GM12892 (cell line): ENCODE results near the gene DUXA. TPM values are rescaled to one million over a fixed set of nuclear protein-coding genes. Genes with fewer than 3 reads are reported as not detected.
A peak's percentile ranks its signal among the peaks of the same experiment; 100 is the strongest.
"Not testable (repeated sequence)": the region's sequence is repeated elsewhere in the genome, so short reads cannot be mapped to it uniquely, and the experiment has no call there.

Source experiments
- DNase-seq: peaks from one replicate; pipeline ENCODE4 v3.0.0; 2011; ENCODE audit not compliant: insufficient read length
- FAIRE-seq: peaks from 2 replicates; lab custom pipeline; 2011; peaks lifted over from hg19 to GRCh38; lab: Jason Lieb, UNC
- POLR2A ChIP-seq: IDR thresholded peaks from 2 replicates; pipeline ENCODE4 v1.6.1; 2011; ENCODE audit warnings: low read depth, low read length, control low read depth
- POLR2AphosphoS5 ChIP-seq: IDR thresholded peaks from 2 replicates; pipeline ENCODE4 v1.6.1; 2011; ENCODE audit warnings: low read depth, low read length, control low read depth
- TAF1 ChIP-seq: IDR thresholded peaks from 2 replicates; pipeline ENCODE4 v1.6.1; 2011; ENCODE audit warnings: low read depth, mild to moderate bottlenecking, control low read depth, low read length, borderline replicate concordance
- polyA plus RNA-seq: library from polyadenylated mRNA; unstranded; fragments of >200 nt; gene quantifications from one replicate; pipeline ENCODE4 v1.2.1, GENCODE V29; 2012; ENCODE audit warnings: missing spikeins, inconsistent platforms; ENCODE audit not compliant: missing spikeins

The DUXA gene
- polyA plus RNA-seq: not detected

DNA sequence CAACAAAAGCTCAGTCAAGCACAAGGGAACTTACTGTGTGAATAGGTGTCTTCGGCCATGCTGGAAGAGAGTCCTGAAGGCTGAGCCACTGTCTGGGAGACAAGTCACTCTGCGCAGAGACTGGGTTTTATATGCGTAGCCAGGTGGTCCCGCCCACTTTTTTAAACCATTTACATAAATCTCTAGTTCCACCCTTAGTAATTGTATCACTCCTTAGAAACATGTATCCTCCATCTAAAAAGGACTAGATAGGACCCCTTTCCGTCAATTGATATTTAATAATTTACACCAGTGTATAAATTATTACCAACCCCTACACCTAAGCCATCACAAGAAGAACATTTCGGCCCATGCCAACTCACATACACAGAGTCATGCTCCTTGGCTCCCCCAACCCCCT lies at the start of gene DUXA:
TSS of gene DUXA (minus strand) at position 101 of the 400 bp plus-strand sequence. CDS start at position 59, 42 bp downstream.
- no peak for DNase-seq
- no peak for FAIRE-seq
- TF ChIP-seq POLR2A: no peak
- no peak for TF ChIP-seq POLR2AphosphoS5
- no peak for TF ChIP-seq TAF1

DNA sequence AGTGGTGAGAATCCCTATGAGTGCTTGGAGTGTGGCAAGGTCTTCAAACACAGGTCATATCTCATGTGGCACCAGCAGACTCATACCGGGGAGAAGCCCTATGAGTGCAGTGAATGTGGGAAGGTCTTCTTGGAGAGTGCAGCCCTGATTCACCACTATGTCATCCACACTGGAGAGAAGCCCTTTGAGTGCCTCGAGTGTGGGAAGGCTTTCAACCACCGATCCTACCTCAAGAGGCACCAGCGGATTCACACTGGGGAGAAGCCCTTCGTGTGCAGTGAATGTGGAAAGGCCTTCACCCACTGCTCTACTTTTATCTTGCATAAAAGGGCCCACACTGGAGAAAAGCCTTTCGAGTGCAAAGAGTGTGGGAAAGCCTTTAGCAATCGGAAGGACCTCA lies 44.8 kb upstream of the DUXA start:
- FAIRE-seq (no peak), DNase-seq (no peak)
- TF ChIP-seq POLR2AphosphoS5: no peak
- no peak for TF ChIP-seq TAF1
- no peak for TF ChIP-seq POLR2A

DNA sequence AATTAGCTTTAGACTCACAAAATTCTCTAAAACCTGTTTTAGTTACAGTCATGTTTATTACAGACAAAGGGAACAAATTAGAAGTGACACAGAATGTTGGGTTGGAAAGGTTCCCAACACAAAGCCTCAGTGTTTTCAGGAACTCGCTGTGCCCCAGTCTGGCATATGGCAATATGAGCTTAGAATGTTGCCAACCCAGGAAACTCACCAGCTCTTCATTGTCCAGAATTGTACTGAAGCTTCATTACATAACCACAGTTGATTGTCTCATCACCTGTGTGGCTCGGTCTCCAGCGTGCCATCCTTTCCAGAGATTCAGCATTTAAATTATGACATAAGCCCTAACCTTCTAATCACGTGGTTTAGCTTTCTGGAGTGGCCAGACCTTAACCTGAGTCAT lies 43.1 kb upstream of the DUXA start:
- no peak for TF ChIP-seq POLR2A
- FAIRE-seq (no peak), DNase-seq (no peak)

DNA sequence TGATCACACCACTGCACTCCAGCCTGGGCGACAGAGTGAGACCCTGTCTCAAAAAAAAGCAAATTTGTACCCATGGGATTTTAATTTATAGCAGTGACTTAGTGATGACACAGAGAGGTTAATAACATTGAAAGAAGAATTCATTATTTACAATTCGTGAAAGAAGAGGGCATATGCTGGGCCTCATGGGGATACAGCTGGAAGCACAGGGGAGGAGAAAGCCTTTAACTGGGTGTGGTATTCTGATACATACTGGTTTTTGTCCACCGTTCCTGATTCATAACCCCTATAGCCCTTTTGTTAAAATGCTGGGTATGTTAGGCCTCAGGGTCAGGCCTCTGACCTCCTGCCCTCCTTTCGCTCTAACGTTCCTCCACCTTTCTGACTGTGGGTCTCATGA lies 34.9 kb upstream of the DUXA start:
- DNase-seq (no peak), FAIRE-seq (no peak)

DNA sequence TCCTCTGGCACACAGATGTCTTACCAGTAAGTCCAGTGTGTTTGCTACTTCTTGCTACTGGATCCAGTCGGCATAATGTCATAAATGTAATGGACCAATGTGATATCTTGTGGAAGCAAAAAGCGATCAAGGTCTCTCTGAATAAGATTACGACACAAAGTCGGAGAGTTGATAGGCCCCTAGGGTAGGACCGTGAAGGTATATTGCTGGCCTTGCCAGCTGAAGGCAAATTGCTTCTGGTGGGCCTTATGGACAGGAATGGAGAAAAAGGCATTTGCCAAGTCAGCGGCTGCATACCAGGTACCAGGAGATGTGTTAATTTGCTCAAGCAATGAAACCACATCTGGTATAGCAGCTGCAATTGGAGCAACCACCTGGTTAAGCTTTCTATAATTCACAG lies 30.6 kb upstream of the DUXA start:
- not testable (repeated sequence) for DNase-seq, FAIRE-seq

More for the DNA sequence above, 34.9 kb upstream of the DUXA start:
- TF ChIP-seq TAF1 (no peak), POLR2AphosphoS5 (no peak), POLR2A (no peak)

DNA sequence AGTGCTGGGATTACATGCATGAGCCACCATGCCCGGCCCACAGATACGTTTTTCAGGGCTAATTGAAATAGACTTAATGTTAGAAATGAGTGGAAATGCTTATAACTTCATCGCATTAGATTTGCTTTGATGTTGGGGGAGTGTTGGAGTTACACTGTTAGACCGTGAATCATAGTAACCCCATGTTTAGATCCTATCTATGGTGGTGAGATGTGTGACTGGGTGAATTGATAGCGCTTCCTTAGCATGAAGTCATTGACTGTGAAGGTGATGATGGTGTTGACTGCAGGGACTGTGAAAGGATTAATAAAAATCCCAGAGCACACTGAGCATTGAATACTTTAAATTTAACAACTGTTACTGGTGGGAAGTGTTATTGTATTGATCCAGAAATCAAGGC lies 25.7 kb upstream of the DUXA start:
- no peak for FAIRE-seq
- DNase-seq: no peak
- TF ChIP-seq POLR2AphosphoS5 (no peak), POLR2A (no peak), TAF1 (no peak)

DNA sequence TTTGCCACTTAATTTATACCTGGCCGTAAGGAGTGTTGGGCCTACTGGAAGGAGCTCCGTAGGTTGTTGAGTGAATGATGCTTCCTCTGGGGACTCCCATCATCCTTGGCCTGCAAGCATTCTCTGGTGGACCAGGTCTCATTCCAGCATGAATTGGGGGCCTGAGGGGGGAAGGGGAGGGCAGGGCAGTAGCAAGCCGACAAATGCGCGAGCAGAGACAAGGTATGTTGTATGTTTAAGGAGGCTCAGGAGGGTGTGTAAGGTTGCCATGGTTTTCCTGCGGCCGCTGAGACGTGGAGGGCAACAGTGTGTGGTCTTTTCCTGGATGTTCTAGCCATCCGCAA lies 24.8 kb upstream of the DUXA start:
- no peak for TF ChIP-seq POLR2AphosphoS5
- TF ChIP-seq POLR2A: no peak
- no peak for TF ChIP-seq TAF1
- no peak for FAIRE-seq

DNA sequence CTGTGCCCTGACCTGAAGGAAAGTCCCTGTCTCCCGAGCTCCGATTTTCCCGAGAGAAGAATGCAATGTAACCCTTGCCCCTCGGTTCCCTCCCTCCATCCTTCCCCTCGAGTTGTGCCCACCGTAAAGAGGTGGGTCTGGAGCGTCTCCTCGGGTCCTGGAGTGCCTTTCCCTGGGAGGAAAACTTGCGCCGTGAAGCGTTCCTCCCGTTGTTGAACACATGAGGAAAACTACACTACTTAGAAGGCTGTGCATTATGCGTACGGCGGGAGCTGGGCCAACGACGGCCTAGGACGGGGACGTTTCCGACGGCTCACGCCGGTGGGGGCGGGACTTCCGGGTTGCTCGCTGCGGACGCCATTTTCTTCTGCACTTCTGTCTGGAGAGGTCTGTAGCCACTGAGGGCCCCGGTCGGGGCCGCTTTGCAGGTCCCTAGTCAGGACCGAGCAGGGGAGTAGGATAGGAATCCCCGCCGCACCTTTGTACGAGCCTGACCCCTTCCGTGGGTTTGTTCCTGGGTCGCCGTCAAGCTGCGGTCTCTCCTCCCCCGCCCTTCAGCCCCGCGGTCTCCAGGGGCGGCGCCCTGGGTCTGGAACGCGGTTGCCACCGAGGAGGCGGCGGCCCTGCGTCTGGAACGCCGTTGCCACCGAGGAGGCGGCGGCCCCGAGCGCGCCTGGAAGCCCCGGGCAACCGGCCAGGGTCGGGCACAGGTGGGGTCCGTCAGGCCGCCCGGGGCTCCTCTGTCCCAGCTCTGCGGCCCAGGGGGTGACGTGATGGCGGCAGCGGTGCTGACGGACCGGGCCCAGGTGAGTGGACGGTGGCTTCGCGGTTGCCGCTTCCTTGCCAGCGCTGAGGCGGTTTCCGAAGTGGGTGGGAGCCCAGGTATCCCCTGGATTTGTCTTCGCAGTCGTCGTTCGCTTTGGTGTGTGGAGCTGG lies 24.1 kb upstream of the DUXA start, which contains the start of gene ZNF264:
TSS of gene ZNF264 (plus strand) at position 360 of the 936 bp plus-strand sequence. CDS start at position 774, 414 bp downstream.
- peak; percentile 83 for DNase-seq
- FAIRE-seq: peak; percentile 94
- TF ChIP-seq POLR2AphosphoS5 (peak; percentile 87), TAF1 (peak; percentile 53; the same call in 1 of the 2 replicates), POLR2A (peak; percentile 85)

More for the DNA sequence above, 24.8 kb upstream of the DUXA start:
- DNase-seq: no peak

DNA sequence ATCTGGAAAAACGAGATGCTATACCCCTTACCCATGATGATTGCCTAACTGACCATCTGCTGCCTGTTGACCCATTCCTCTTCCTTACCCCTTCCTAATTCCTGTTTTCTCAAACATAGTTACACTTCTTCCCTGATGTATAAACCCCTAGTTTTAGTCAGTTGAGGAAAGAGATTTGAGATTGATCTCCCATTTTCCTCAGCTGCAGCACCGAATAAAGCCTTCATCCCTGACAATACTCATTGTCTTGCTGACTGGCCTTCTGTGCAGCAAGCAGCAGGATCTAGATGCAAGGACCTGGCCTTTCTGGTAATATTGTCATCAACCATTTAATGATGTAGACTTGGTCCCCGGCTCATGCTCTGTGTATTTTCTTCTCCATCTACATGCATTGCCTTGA lies 23.0 kb upstream of the DUXA start:
- FAIRE-seq: no peak
- DNase-seq: no peak
- TF ChIP-seq TAF1 (no peak), POLR2AphosphoS5 (no peak), POLR2A (no peak)

DNA sequence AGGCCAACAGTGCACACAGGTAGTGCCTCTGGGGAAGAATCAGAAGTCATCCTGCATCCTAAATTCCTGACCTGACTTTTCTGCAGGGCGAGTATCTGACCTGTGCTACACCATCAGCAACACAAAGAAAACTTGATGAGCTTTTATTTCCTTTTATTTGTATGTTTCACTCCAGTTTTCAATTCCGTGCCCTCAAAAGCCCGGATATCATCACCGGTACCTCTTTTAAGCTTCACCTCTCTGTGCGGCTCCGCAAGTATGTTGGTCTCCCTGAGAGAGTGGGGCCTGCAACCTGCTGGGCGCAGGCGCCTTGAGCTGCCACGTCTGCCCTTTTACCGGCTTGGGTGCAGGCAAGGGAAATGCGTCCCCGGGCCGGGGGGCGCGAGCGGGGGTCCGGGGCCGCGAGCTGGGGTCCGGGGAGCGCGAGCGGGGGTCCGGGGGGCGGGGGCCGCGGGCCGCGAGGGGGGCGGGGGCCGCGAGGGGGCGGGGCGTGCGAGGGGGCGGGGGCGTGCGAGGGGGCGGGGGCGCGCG lies 4.3 kb upstream of the DUXA start:
- no peak for FAIRE-seq
- TF ChIP-seq TAF1 (no peak), POLR2A (no peak), POLR2AphosphoS5 (no peak)
- DNase-seq: peak; percentile 19

DNA sequence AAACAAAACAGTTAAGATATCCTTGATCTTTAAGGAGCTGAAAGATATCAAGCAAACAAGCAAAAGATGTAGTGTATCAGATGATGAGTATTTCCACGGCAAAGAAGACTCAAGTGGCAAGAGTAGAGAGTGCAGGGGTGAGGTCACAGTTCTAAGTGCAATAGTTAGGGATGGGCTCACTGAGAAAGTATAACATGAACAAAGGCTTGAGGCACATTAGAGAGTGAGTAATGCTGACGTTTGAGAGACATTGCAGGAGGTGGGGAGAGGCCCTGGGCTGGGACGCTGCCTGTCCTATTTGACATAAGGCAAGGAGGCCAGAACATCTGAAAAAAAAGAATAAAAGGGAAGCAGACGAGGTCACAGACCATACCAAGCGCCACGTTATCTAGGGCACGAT lies 1.4 kb downstream of the DUXA start:
- DNase-seq: no peak
- no peak for TF ChIP-seq TAF1
- TF ChIP-seq POLR2A: no peak
- TF ChIP-seq POLR2AphosphoS5: no peak
- FAIRE-seq: no peak

DNA sequence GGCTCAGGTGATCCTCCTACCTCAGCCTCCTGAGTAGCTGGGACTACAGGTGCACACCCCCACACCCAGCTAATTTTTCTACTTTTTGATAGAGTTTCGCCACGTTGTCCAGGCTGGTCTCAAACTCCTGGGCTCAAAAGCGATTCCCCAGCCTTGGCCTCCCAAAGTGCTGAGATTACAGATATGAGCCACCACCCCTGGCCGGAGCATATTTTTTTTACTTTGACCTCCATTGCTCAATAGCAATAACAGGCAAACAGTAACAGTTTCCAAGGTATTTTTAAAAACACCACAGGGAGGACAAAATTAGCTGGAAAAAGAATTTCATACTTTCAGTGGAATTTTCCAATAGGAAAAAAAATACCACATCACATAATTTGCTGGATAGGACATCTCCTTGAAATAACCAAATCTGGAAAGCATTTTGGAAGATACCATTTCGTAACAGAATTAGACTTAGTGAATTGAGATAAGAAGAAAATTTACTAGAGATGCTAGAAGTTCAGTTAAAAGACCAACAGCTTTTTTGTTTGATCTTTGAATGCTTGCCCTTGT lies 5.2 kb downstream of the DUXA start:
- FAIRE-seq: no peak

More for the DNA sequence above, 5.2 kb downstream of the DUXA start:
- no peak for DNase-seq
- TF ChIP-seq POLR2AphosphoS5 (no peak), TAF1 (no peak), POLR2A (no peak)
